Measurements from ENCODE around the gene XPO4. TPM values are rescaled to one million over a fixed set of nuclear protein-coding genes. Genes with fewer than 3 reads are reported as not detected.

Gene XPO4
- total and polyA plus RNA-seq, 7 donors = 1.8 to 26.8 (median 15.6) TPM

- no peaks in the 10 kb centered on the region for H3K36me3 ChIP-seq
- intact Hi-C loops (cut with DNase I) = loop anchor here (5.0 to 10.0 kb wide), 3 partner anchors 55 to 335 kb away; partner anchors contain the start of genes EEF1AKMT1 and IFT88
- no peaks in the 10 kb centered on the region for H3K9me3 ChIP-seq
- peak overlapping the region in 3 of 4 donors; percentile 44 to 55 (median 46) for H3K27ac ChIP-seq
- no peak overlapping the region for H3K4me3 ChIP-seq
- WGBS, 2 donors = 87 to 93% methylated on average over 3 of the region's 3 CpGs
- no peak for DNase-seq
- TF ChIP-seq CTCF (IDR thresholded peaks at IDR 0.05) = no peak
- TF ChIP-seq POLR2A (IDR thresholded peaks at IDR 0.05) = no peak
- no peak for TF ChIP-seq EP300 (IDR thresholded peaks at IDR 0.05)
- no peaks in the 10 kb centered on the region for H3K27me3 ChIP-seq
- peaks cover 0 to 55% (median 35%) of the 10 kb centered on the region in 4 donors for H3K4me1 ChIP-seq
These were observed 75.5 kb downstream of the XPO4 start for GRCh38 chr13:20826843-20827560.

GRCh38 chr13:20826301-20826700 is 76.2 kb downstream of the XPO4 start:
- Histone ChIP-seq H3K9me3 (no peaks in the 10 kb centered on the region), H3K36me3 (no peaks in the 10 kb centered on the region), H3K4me3 (no peak overlapping the region), H3K27me3 (no peaks in the 10 kb centered on the region), H3K27ac (peak overlapping the region in 2 of 4 donors; percentile 15 to 46), H3K4me1 (peaks cover 0 to 52% (median 37%) of the 10 kb centered on the region in 4 donors)
- 95 to 96% methylated on average over 5 of the region's 5 CpGs for WGBS, 2 donors
- DNase-seq = no peak
- intact Hi-C loops (cut with DNase I) = loop anchor here (5.0 to 10.0 kb wide), 3 partner anchors 54 to 334 kb away; partner anchors contain the start of genes EEF1AKMT1 and IFT88
- TF ChIP-seq POLR2A (IDR thresholded peaks at IDR 0.05) = no peak
- TF ChIP-seq CTCF (IDR thresholded peaks at IDR 0.05) = no peak
- no peak for TF ChIP-seq POLR2AphosphoS5 (IDR thresholded peaks at IDR 0.05)
- no peak for TF ChIP-seq EP300 (IDR thresholded peaks at IDR 0.05)

- WGBS, 2 donors = 62 to 70% methylated on average over 3 of the region's 3 CpGs
- no peak for DNase-seq
- Histone ChIP-seq H3K4me1 (peaks cover 0 to 54% (median 41%) of the 10 kb centered on the region in 4 donors), H3K36me3 (no peaks in the 10 kb centered on the region), H3K9me3 (no peaks in the 10 kb centered on the region), H3K4me3 (no peak overlapping the region), H3K27ac (peak overlapping the region in 2 of 4 donors; percentile 15 to 46), H3K27me3 (no peaks in the 10 kb centered on the region)
- TF ChIP-seq POLR2A (IDR thresholded peaks at IDR 0.05) (no peak), CTCF (IDR thresholded peaks at IDR 0.05) (no peak), EP300 (IDR thresholded peaks at IDR 0.05) (no peak), POLR2AphosphoS5 (IDR thresholded peaks at IDR 0.05) (no peak)
- intact Hi-C loops (cut with DNase I) = loop anchor here (5.0 to 10.0 kb wide), 3 partner anchors 53 to 333 kb away; partner anchors contain the start of genes EEF1AKMT1 and IFT88
These were observed 77.1 kb downstream of the XPO4 start for GRCh38 chr13:20825477-20825875.

GRCh38 chr13:20824762-20825476 is 77.6 kb downstream of the XPO4 start:
- H3K36me3 ChIP-seq = no peaks in the 10 kb centered on the region
- no peak for DNase-seq
- no peaks in the 10 kb centered on the region for H3K27me3 ChIP-seq
- TF ChIP-seq CTCF (IDR thresholded peaks at IDR 0.05) = no peak
- no peak for TF ChIP-seq POLR2A (IDR thresholded peaks at IDR 0.05)
- TF ChIP-seq EP300 (IDR thresholded peaks at IDR 0.05) = no peak
- no peak for TF ChIP-seq POLR2AphosphoS5 (IDR thresholded peaks at IDR 0.05)
- no peaks in the 10 kb centered on the region for H3K9me3 ChIP-seq
- peak overlapping the region in 2 of 4 donors; percentile 15 to 46 for H3K27ac ChIP-seq
- 84 to 86% methylated on average over 5 of the region's 5 CpGs for WGBS, 2 donors
- intact Hi-C loops (cut with DNase I) = loop anchor here (5.0 to 10.0 kb wide), 3 partner anchors 53 to 333 kb away; partner anchors contain the start of genes EEF1AKMT1 and IFT88
- peaks cover 0 to 54% (median 44%) of the 10 kb centered on the region in 4 donors for H3K4me1 ChIP-seq
- no peak overlapping the region for H3K4me3 ChIP-seq

Measured in sigmoid colon (tissue), 7 donors.